ENCODE measurements around the gene NMD3. TPM values are rescaled to one million over a fixed set of nuclear protein-coding genes. Genes with fewer than 3 reads are reported as not detected.

Gene NMD3
- total and polyA plus RNA-seq, 4 donors: 18.7 to 64.1 (median 33.2) TPM

- Histone ChIP-seq H3K27ac (ENCODE audit: low read depth in 1 of 2, low read length in 1 of 2) (no peak overlapping the region), H3K9me3 (ENCODE audit: control insufficient read depth in 4 of 4, insufficient read depth in 3 of 4, low read length in 3 of 4) (no peaks in the 10 kb centered on the region), H3K36me3 (ENCODE audit: control insufficient read depth in 4 of 4, insufficient read depth in 4 of 4, low read length in 4 of 4) (no peaks in the 10 kb centered on the region), H3K4me1 (ENCODE audit: control insufficient read depth in 5 of 5, insufficient read depth in 5 of 5, low read length in 5 of 5) (peaks cover 0 to 5% (median 3%) of the 10 kb centered on the region in 5 donors), H3K4me3 (no peak overlapping the region), H3K27me3 (ENCODE audit: control insufficient read depth in 3 of 3, insufficient read depth in 3 of 3, low read length in 2 of 3) (peaks cover 0 to 3% (median 0%) of the 10 kb centered on the region in 3 donors), H3K9ac (ENCODE audit: insufficient read depth in 1 of 2, low read length in 2 of 2) (no peak overlapping the region)
- ATAC-seq (ENCODE audit: insufficient read depth, low FRiP score) (no peak), DNase-seq (no peak)
- TF ChIP-seq CTCF (IDR thresholded peaks at IDR 0.05; ENCODE audit: control extremely low read depth, extremely low read depth): no peak
- WGBS, 2 donors: 85 to 89% methylated on average over 5 of the region's 5 CpGs
Observed at GRCh38 chr3:161217496-161217895, 3.6 kb upstream of the NMD3 start.

- no peaks in the 10 kb centered on the region for H3K36me3 ChIP-seq (ENCODE audit: control insufficient read depth in 4 of 4, insufficient read depth in 4 of 4, low read length in 4 of 4)
- 98 to 99% methylated on average over 4 of the region's 4 CpGs for WGBS, 2 donors
- no peak overlapping the region for H3K27ac ChIP-seq (ENCODE audit: low read depth in 1 of 2, low read length in 1 of 2)
- H3K27me3 ChIP-seq (ENCODE audit: control insufficient read depth in 3 of 3, insufficient read depth in 3 of 3, low read length in 2 of 3): peaks cover 0 to 3% (median 0%) of the 10 kb centered on the region in 3 donors
- DNase-seq (no peak), ATAC-seq (ENCODE audit: insufficient read depth, low FRiP score) (no peak)
- H3K4me3 ChIP-seq: no peak overlapping the region
- H3K9me3 ChIP-seq (ENCODE audit: control insufficient read depth in 4 of 4, insufficient read depth in 3 of 4, low read length in 3 of 4): no peaks in the 10 kb centered on the region
- no peak overlapping the region for H3K9ac ChIP-seq (ENCODE audit: insufficient read depth in 1 of 2, low read length in 2 of 2)
- peaks cover 0 to 16% (median 9%) of the 10 kb centered on the region in 5 donors for H3K4me1 ChIP-seq (ENCODE audit: control insufficient read depth in 5 of 5, insufficient read depth in 5 of 5, low read length in 5 of 5)
- TF ChIP-seq CTCF (IDR thresholded peaks at IDR 0.05; ENCODE audit: control extremely low read depth, extremely low read depth): no peak
Observed at GRCh38 chr3:161219495-161219894, 1.6 kb upstream of the NMD3 start.

- H3K27me3 ChIP-seq (ENCODE audit: control insufficient read depth in 3 of 3, insufficient read depth in 3 of 3, low read length in 2 of 3): no peaks in the 10 kb centered on the region
- no peak for TF ChIP-seq CTCF (IDR thresholded peaks at IDR 0.05; ENCODE audit: control extremely low read depth, extremely low read depth)
- H3K36me3 ChIP-seq (ENCODE audit: control insufficient read depth in 4 of 4, insufficient read depth in 4 of 4, low read length in 4 of 4): peaks cover 0 to 6% (median under 1%) of the 10 kb centered on the region in 4 donors
- no peaks in the 10 kb centered on the region for H3K9me3 ChIP-seq (ENCODE audit: control insufficient read depth in 4 of 4, insufficient read depth in 3 of 4, low read length in 3 of 4)
- peak; percentile 36 to 75 (median 72) for DNase-seq
- no peak for ATAC-seq (ENCODE audit: insufficient read depth, low FRiP score)
- peaks cover 0 to 16% (median 9%) of the 10 kb centered on the region in 5 donors for H3K4me1 ChIP-seq (ENCODE audit: control insufficient read depth in 5 of 5, insufficient read depth in 5 of 5, low read length in 5 of 5)
- peak overlapping the region; percentile 98 to 99 for H3K27ac ChIP-seq (ENCODE audit: low read depth in 1 of 2, low read length in 1 of 2)
- 10 to 12% methylated on average over 19 of the region's 19 CpGs for whole genome bisulfite sequencing, 2 donors
- H3K4me3 ChIP-seq: peak overlapping the region; percentile 99
- peak overlapping the region; percentile 86 to 91 for H3K9ac ChIP-seq (ENCODE audit: insufficient read depth in 1 of 2, low read length in 2 of 2)
Observed at GRCh38 chr3:161221806-161222600, 892 bp downstream of the NMD3 start.
